ENCODE data around the gene NPEPL1. TPM values are rescaled to one million over a fixed set of nuclear protein-coding genes. Genes with fewer than 3 reads are reported as not detected.

The NPEPL1 gene
- total and polyA plus RNA-seq, 2 experiments from 2014 or later = 37.5 to 49.8 TPM

DNA sequence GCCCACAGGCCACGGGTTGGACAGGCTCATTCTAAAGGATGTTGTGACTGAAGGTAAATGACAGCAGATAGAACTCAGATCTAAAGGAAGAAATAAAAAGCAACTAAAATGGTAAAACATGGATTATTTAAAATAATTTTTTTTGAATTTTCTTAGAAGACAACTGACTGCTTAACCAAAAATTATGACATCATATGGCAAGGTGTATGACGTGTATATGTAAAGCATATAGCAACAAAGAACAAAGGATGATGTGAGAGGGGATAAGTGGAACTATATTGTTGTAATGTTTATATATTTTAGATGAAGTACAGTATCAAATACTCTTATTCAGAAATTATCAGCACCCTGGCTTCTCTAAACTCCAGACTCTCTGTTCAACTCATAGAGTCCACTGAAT is 38.6 kb downstream of the NPEPL1 start:
- Histone ChIP-seq H3K4me1 (ENCODE audit: insufficient read depth) (no peaks in the 10 kb centered on the region), H3K36me3 (ENCODE audit: low read depth) (no peaks in the 10 kb centered on the region), H3K4me2 (ENCODE audit: unreplicated experiment) (no peak overlapping the region), H3K9me3 (ENCODE audit: low read depth) (no peaks in the 10 kb centered on the region), H3K27ac (no peak overlapping the region), H3K79me2 (ENCODE audit: insufficient read depth) (no peaks in the 10 kb centered on the region), H4K20me1 (ENCODE audit: insufficient read depth) (no peaks in the 10 kb centered on the region), H3K27me3 (replicated peaks; ENCODE audit: insufficient read depth) (peaks cover 32% of the 10 kb centered on the region), H3F3A (ENCODE audit: insufficient read depth) (no peaks in the 10 kb centered on the region), H3K4me3 (no peak overlapping the region), H3K9ac (no peak overlapping the region), H3K9me2 (ENCODE audit: insufficient read depth) (no peaks in the 10 kb centered on the region), H2AFZ (no peak overlapping the region)
- no peak for TF ChIP-seq EZH2phosphoT487 (IDR thresholded peaks at IDR 0.05; ENCODE audit: insufficient read depth, low read depth)
- no peak for TF ChIP-seq EZH2 (IDR thresholded peaks at IDR 0.05; ENCODE audit: insufficient read depth, poor library complexity, severe bottlenecking)
- DNase-seq = no peak
- in situ Hi-C loops (cut with MboI) = no loop called here
- WGBS, 2 experiments (ENCODE audit: low coverage in 1 of 2, low lambda C conversion rate in 2 of 2, missing lambda C conversion rate in 2 of 2) = 56 to 74% methylated on average over 2 of the region's 2 CpGs

DNA sequence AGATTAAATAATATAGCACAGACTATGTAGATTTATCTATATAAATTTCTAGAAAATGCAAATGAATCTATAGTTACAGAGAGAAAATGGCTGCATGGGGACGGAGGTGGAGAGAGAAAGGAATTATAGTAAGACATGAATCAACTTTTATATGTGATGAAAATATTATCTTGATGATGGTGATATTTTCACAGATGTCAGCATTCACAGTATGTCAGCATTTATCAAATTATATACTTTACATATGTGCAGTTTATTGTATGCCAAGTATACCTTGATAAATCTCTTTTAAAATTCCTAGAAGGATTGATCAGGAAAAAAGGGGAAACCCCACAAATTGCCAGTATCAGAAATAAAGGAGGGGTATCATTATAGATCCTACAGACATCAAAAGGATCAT is 44.6 kb downstream of the NPEPL1 start:
- no peaks in the 10 kb centered on the region for H3K4me1 ChIP-seq (ENCODE audit: insufficient read depth)
- no peaks in the 10 kb centered on the region for H3F3A ChIP-seq (ENCODE audit: insufficient read depth)
- in situ Hi-C loops (cut with MboI) = no loop called here
- H3K9me3 ChIP-seq (ENCODE audit: low read depth) = no peaks in the 10 kb centered on the region
- H3K4me2 ChIP-seq (ENCODE audit: unreplicated experiment) = no peak overlapping the region
- H3K9me2 ChIP-seq (ENCODE audit: insufficient read depth) = no peaks in the 10 kb centered on the region
- peaks cover 66% of the 10 kb centered on the region for H3K27me3 ChIP-seq (replicated peaks; ENCODE audit: insufficient read depth)
- no peak for DNase-seq
- no peaks in the 10 kb centered on the region for H3K79me2 ChIP-seq (ENCODE audit: insufficient read depth)
- 55 to 66% methylated on average over 1 of the region's 1 CpG for WGBS, 2 experiments (ENCODE audit: low coverage in 1 of 2, low lambda C conversion rate in 2 of 2, missing lambda C conversion rate in 2 of 2)
- no peak overlapping the region for H3K9ac ChIP-seq
- no peak for TF ChIP-seq EZH2phosphoT487 (IDR thresholded peaks at IDR 0.05; ENCODE audit: insufficient read depth, low read depth)
- no peaks in the 10 kb centered on the region for H3K36me3 ChIP-seq (ENCODE audit: low read depth)
- H3K4me3 ChIP-seq = no peak overlapping the region
- H4K20me1 ChIP-seq (ENCODE audit: insufficient read depth) = no peaks in the 10 kb centered on the region
- H2AFZ ChIP-seq = no peak overlapping the region
- no peak overlapping the region for H3K27ac ChIP-seq

DNA sequence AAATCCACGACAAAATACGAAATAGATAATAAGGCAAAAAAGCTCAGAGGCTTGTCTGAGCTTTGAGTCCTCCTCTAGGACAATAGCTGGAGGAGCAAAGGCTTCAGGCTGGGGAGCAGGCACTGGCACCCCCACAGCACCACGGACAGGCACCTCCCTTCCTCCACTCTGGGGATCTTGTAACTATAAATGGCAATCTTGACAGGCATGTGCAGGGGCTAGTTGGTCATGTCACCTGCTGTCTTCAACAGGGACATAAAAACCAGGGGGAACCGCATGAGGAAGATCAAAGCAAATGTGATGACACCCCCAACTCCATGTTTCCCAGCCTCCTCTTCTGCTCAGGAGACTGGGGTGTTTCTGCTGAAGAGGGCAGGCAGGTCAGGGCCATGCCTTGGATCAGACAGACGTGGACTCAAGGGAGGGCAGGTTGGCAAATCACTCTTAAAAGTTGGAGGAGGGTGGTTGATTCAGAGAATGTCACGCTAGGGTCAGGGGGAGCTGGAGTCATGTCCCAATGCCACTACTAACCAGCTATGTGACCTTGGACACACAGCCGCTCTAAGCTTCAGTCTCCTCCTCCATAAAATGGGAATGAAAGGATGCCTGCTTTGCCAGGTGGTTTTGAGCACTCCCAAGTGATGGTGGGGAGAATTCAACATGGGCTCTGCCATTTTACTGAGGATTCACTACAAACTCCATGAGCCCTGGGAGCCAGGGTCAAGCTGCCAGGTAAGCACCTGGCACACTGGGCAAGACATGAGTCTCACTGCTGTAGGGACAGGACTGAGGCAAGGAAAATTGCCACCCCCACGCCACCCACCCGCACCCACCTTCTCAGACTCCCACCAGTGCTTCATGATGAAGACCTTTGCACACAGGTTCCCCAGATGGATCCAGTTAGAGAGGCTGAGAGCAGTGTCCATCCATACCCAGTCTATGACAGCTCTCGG is 48.0 kb downstream of the NPEPL1 start:
- 32 to 40% methylated on average over 10 of the region's 10 CpGs for WGBS, 2 experiments (ENCODE audit: low coverage in 1 of 2, low lambda C conversion rate in 2 of 2, missing lambda C conversion rate in 2 of 2)
- DNase-seq = no peak
- H3F3A ChIP-seq (ENCODE audit: insufficient read depth) = no peaks in the 10 kb centered on the region
- in situ Hi-C loops (cut with MboI) = no loop called here
- H3K4me1 ChIP-seq (ENCODE audit: insufficient read depth) = no peaks in the 10 kb centered on the region
- no peaks in the 10 kb centered on the region for H3K79me2 ChIP-seq (ENCODE audit: insufficient read depth)
- no peak overlapping the region for H3K4me3 ChIP-seq
- H3K9me3 ChIP-seq (ENCODE audit: low read depth) = no peaks in the 10 kb centered on the region
- peaks cover 45% of the 10 kb centered on the region for H3K27me3 ChIP-seq (replicated peaks; ENCODE audit: insufficient read depth)
- H3K27ac ChIP-seq = no peak overlapping the region
- no peak overlapping the region for H3K4me2 ChIP-seq (ENCODE audit: unreplicated experiment)
- no peaks in the 10 kb centered on the region for H3K9me2 ChIP-seq (ENCODE audit: insufficient read depth)
- no peaks in the 10 kb centered on the region for H3K36me3 ChIP-seq (ENCODE audit: low read depth)
- no peak for TF ChIP-seq EZH2 (IDR thresholded peaks at IDR 0.05; ENCODE audit: insufficient read depth, poor library complexity, severe bottlenecking)
- TF ChIP-seq EZH2phosphoT487 (IDR thresholded peaks at IDR 0.05; ENCODE audit: insufficient read depth, low read depth) = no peak
- no peak overlapping the region for H3K9ac ChIP-seq
- H2AFZ ChIP-seq = no peak overlapping the region
- no peaks in the 10 kb centered on the region for H4K20me1 ChIP-seq (ENCODE audit: insufficient read depth)

DNA sequence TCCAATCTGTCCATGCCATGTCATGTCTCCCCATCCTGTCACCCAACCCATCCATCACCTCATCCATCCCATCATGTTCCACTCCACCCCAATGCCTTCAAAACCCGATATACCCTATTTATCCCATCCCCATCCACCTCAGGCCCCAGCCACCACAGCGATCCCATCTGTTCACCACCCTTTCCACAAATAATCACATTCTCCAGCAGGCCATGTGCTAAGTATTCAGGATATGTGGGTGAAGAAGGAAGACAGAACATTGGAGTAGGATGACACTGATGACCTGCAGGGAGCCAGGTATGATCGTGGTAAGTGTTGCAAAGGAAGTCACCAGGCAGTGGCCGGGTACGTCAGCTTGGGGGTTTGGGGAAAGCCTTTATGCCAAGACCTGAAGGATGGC is 48.8 kb downstream of the NPEPL1 start:
- DNase-seq = no peak
- H3K79me2 ChIP-seq (ENCODE audit: insufficient read depth) = no peaks in the 10 kb centered on the region
- TF ChIP-seq EZH2phosphoT487 (IDR thresholded peaks at IDR 0.05; ENCODE audit: insufficient read depth, low read depth) (no peak), EZH2 (IDR thresholded peaks at IDR 0.05; ENCODE audit: insufficient read depth, poor library complexity, severe bottlenecking) (no peak)
- no peak overlapping the region for H2AFZ ChIP-seq
- H3K27me3 ChIP-seq (replicated peaks; ENCODE audit: insufficient read depth) = peaks cover 44% of the 10 kb centered on the region
- no peaks in the 10 kb centered on the region for H3F3A ChIP-seq (ENCODE audit: insufficient read depth)
- H3K36me3 ChIP-seq (ENCODE audit: low read depth) = no peaks in the 10 kb centered on the region
- no peak overlapping the region for H3K4me3 ChIP-seq
- no peak overlapping the region for H3K9ac ChIP-seq
- 15 to 20% methylated on average over 5 of the region's 5 CpGs for WGBS, 2 experiments (ENCODE audit: low coverage in 1 of 2, low lambda C conversion rate in 2 of 2, missing lambda C conversion rate in 2 of 2)
- no peaks in the 10 kb centered on the region for H3K9me2 ChIP-seq (ENCODE audit: insufficient read depth)
- no peaks in the 10 kb centered on the region for H3K9me3 ChIP-seq (ENCODE audit: low read depth)
- no peaks in the 10 kb centered on the region for H4K20me1 ChIP-seq (ENCODE audit: insufficient read depth)
- H3K4me2 ChIP-seq (ENCODE audit: unreplicated experiment) = no peak overlapping the region
- H3K4me1 ChIP-seq (ENCODE audit: insufficient read depth) = no peaks in the 10 kb centered on the region
- in situ Hi-C loops (cut with MboI) = no loop called here
- H3K27ac ChIP-seq = no peak overlapping the region
